Mucosa of gallbladder (tissue), 1 donor: ENCODE results near the gene CACUL1. TPM values are rescaled to one million over a fixed set of nuclear protein-coding genes. Genes with fewer than 3 reads are reported as not detected.
"Not testable (repeated sequence)": the region's sequence is repeated elsewhere in the genome, so short reads cannot be mapped to it uniquely, and the experiment has no call there.

ENCODE experiments used
- DNase-seq: peaks from one replicate; pipeline ENCODE4 v3.0.0-alpha.2; 2020; ENCODE audit warnings: low spot score
- total RNA-seq: library from RNA; stranded (reverse); gene quantifications from one replicate; pipeline ENCODE4 v1.2.1, GENCODE V29; 2021
- donor health status: DM: no; HTN: no; CAD: no.

Gene CACUL1
- total RNA-seq, 1 donor from 2014 or later: 33.1 TPM

DNA sequence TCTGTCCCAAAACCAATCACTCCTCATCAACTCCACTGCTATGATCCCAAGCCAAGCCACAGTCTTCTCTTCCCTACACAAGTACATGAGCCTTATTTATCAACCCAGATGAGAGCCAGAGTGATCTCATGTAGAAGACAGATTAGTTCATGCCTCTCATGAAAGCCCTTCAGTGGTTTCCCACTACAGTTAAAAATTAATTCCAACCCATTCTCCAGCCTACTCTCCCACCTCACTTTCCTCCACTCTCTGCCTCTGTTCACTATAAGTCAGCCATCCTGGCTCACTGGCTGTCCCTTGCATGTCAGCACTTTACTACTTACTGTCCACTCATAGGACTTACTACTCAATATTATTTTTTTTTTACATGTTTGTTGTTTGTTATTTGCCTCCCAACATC is 67.3 kb downstream of the CACUL1 start:
- no peak for DNase-seq

DNA sequence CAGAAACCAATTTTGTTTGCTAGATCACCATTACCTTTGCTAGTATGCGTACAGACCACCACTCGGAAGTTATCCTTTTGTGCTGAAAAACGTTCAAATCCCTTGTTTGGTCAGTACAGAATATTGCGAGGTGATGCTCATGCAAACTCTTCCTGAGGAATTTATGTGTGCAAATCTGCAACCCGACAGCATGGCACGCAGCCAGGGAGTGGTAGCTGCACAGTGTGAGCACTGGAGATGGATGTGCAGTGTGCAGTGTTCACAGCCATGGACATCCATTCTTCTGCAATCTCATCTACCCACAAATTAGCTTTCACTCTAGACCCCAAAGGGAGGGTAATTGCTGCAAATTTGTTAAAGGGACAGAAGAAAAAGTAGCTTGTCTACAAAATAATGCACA is 72.2 kb downstream of the CACUL1 start:
- DNase-seq: no peak

DNA sequence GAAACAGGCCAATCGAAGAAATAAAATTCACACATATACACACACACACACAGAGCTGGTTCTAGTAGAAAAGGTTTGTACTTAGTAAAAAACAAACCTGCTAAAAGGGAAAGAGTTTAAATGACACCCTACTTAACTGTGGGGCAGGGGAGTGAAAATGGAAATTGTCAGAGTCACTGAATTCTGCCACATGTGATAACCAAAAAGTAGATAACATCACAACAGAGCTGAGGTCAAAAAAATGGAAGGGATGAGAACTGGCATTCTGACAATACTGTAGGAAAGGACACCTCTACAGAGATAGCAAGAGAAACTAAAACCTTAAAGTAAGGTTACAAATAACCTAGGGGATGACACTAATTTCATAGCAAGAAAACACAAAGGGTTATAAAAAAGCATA is 74.6 kb downstream of the CACUL1 start:
- DNase-seq: no peak

DNA sequence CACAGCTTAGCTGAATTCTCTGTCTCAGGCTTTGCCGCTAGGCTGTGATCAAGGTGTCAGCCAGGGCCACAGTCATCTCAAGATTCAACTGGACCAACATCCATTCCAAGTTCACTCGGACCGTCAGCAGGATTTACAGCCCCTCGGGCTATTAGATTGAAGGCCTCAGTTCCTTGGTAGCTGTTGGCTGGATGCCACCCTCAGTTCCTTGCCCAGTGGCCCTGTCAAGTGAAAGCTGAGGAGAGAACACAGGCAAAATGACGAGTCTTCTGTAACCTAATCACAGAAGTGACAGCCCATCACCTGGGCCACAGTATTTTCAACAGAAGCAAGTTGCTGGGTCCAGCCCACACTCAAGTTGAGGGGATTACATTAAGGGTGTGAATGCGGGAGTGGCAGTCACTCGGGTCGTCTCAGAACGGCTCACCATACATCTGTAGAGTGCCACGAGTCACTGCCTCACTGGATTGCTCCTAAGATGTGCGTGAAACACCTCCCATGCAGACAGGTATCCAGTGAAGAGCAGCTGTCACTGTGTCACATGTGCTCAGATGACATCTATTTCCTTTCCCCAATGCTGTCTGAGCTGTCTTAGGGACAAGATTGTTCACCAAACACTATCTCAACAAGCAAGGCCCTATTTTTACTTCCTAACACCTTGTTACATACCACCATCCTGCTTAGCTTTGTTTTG is 80.4 kb downstream of the CACUL1 start:
- DNase-seq: no peak

DNA sequence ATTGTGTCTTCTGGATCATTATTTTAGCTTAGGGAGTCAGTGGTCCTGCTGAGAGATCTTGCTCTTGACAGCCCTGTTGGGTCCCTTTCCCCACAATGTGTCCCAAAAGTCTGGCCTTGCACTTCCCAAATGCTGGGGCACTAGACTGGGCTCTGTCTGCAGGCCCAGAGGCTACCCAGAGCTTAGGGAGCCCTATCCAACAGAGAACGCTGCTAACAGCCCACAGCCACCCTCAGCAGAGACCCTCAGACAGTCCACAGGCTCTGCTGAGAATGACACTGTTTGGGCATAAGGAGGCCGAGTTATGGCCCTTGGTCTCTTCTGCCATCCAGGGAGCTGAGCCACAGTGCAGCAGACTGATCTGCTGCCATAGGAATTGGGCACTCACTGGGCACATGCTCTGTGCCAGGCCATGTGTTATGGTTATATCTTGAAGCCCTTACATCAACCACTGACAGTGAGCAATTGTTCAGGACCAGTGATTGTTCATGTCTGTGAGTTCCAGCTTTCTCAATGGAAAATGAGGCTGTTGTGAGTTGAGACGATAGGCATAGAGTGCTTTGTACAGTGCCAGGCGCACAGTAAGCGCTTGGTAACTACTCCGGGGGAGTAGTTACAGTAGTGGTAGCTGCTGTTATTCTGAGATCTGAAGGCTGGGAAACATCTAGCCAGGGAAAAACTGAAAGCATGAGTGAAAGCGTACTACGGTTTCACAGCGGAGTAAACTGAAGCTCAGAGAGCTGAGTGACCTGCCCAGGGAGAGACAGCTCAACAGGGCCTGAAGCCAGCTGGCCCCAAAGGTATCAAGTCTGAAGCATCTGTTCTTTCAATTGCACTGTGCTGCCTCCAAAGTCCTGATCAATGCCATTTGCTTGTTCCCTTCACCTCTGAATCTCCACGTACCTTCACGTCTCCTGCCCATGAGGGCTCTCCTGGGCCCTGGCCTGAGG is 81.7 kb downstream of the CACUL1 start:
- no peak for DNase-seq

DNA sequence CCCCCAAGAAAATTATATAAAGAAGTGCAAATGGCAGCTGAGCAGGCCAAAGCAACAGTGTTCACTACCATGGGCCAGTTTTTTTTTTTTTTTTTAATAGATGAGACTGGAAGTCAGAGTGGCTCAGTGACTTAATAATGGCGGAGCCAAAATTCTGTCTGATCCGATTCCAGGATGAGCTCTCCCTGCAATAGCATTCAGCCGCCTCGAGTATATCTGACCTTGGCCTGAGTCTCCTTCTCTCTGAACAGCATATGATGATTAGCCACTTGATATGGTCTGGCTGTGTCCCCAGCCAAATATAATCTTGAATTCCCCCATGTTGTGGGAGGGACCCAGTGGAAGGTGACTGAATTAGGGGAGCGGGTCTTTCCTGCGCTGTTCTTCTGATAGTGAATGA is 82.6 kb downstream of the CACUL1 start:
- no peak for DNase-seq

DNA sequence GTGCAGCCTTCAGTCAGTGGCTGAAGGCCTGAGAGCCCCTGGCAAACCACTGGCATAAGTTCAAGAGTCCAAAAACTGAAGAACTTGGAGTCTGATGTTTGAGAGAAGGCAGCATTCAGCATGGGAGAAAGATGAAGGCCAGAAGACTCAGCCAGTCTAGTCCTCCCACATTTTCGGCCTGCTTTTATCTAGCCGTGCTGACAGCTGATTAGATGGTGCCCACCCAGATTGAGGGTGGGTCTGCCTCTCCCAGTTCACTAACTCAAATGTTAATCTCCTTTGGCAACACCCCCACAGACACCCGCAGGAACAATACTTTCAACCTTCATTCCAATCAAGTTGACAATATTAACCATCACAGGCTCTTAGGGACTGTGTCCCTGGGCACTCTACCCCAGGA is 83.5 kb downstream of the CACUL1 start:
- not testable (repeated sequence) for DNase-seq

DNA sequence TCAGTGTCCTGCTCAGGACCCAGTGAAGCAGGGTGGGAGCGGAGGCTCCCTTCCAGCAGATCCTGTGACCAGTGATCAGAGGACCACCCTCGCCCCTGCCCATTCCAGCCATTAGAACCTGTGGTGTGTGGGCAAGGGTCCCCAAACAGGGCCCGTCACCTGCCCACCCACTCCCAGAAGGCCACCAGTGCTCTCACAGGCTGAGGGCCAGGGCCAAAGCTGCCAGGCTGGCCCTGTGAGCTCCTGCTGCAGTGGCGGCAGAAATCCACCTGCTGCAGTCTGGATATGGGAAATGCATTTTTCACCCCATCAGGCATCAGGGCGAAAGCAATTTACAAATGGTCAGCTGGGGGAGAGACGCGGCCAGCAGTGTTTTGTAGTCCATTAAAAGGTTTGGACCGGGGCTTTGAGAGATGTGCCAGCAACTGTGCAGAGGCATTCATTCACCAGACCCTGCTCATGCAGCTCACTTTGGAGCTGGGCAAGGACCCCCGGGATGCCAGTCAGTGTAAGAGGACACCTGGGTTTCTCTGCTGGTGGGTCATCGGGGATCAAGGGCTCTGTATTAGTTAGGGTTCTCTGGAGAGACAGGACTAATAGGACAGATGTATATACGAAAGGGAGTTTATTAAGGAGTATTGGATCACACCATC is 84.2 kb downstream of the CACUL1 start:
- DNase-seq: no peak

DNA sequence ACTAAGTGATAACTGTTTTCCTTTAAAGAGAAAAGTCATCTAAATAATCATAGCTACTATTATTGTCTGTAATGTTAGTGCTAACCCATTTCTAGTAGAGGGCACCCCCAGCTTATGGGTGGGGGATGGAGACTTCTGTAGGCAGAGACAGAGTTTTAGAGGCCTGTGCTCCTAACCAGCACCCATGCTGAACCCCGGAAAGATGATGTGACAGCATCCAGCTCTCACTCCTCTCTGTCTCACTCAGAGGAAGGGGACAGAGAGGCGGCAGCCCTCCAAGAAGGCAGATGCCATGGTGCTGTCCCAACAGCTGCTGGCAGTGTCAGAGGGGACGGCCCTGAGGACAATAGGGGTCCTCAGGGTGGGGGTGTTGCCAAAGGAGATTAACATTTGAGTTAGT is 84.9 kb downstream of the CACUL1 start:
- no peak for DNase-seq

DNA sequence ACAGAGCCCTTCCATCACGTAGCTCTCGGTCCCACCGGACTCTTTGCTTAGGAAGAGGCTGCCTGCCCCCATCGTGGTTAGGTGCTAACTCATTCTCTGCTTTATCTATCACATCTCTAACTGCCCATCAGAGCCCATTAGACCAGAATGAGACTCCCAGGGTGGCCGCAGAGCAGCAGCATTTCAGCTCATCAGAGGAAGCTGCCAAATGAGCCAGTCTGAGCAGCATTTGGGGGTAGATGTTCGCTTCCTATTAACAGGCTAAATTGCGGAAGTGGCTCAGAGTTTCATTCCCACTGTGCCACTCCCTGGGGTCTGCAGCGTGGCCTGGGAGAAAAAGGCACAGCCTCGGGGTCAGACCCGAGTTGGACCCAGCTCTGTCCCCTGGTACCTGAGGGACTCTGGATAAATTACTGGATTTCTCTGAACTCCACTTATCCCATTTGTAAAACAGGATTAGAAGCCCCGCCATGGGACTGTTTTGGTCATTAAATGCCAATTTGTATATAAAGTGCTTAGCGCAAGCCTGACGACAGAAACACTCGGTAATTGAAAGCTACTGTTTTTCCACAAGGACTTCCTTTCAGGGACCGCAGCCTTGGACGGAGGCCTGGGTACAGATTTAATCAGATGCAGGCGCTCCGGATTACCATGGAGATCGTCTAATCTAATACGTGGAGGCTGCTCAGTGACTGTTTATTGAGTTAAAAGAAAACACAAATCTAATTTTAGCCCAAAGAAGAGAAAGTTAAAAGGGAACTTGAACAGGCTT is 85.6 kb downstream of the CACUL1 start:
- DNase-seq: peak; percentile 34

DNA sequence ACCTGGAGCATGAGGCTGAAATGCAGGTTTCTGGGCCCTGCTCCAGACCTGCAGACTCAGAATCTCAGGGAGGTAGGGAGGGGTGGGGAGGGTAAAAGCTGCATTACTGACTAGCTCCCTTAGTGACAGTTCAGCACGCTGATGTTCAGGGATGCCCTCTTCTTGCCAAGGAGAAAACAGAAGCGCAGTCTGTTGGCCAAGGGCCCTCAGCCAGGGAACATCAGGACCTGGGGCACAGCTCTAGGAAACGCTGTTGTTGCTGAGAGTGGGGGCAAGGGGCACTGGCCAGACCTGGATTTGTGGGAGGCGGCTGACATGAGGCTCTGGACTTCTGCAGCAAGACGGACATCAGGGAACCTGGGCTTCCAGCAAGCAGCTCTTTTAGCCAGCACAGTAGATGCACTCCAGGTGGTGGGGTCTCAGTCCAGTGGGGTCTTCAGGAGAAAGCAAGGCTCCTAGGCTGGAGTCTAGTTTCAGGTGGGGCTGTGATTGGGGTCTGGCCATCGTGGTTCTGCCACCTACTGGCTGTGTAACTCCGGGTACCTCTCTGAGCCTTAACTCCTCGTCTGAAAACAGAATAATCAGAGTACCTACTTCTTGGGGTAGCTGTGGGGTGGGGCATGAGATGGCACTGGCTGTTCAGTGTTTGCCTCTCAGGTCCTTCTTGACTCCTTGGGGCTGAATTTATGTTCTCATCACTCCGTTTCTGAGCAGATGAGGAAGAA is 86.4 kb downstream of the CACUL1 start:
- DNase-seq: no peak

DNA sequence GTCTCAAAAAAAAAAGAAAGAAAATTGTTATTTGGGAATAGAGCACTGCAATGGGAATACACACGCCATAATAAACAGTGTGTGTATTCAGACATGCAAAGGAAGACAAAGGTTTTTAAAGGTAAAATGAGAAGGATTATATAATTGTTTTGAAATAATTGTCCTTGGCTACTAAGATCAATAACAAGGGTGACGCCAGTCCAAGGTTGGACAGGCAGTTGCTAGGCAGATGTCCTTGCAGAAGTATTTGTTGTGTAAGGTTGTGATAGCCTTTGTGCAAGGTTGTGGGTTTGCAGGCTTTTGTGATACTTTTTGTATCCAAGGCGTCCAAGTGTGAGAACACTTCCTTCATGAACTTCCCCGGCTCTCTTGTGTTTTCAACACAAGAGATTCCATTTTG is 87.0 kb downstream of the CACUL1 start:
- DNase-seq: no peak

DNA sequence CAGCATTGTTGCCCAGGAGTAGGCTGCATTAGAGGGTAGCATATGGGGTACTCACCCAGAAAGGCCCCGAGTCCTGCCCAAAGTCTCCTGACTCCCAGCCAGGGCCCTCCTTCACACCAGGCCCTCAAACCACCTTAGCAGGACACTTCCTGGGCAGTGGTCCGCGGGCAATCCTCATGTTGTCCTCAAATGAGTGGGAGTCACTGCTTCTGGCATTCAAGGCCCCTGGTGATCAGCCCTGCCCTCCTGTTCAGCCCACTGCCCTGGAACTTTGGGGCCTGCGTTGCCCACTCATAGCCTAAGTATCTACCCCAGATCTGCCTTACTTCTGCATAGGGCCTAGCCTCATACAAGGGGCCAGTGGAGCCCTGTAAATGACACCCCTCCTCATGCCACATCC is 88.4 kb downstream of the CACUL1 start:
- DNase-seq: no peak

DNA sequence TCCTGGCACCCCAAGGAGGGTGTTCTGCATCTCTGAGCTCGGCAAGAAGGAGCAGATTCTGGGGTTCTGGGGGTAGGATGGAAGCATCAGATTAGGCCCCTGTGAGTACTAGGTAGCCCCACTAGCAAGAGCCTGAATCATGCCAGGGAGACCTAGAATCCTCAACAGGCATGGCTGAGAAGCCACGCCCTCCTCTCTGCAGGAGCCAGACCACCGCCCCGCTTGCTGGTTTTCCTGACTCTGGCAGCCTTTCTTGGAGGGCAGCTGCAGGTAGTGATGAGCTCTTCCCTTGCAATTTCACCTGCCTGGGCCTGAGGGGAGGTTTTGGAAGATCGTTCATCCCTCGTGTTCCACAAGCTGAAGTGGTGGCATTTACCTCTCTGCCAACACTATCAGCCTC is 90.4 kb downstream of the CACUL1 start:
- DNase-seq: no peak

DNA sequence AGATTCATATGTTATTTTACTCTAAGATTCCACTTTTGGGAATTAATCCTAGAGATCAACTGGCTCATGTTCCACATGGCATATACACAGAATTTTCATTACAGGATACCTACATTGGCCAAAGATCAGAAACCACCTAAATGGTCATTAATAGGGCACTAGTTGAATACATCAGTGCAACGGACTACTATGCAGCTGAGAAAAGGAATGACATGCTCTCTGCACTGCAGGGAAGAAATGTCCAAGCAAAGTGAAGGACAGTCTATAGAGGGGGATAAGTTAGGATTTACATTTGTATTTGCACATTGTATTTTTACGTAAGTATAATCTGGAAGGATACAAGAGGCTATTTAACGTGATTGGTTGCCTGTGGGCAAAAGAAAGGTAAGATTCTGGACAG is 91.6 kb downstream of the CACUL1 start:
- DNase-seq: no peak

DNA sequence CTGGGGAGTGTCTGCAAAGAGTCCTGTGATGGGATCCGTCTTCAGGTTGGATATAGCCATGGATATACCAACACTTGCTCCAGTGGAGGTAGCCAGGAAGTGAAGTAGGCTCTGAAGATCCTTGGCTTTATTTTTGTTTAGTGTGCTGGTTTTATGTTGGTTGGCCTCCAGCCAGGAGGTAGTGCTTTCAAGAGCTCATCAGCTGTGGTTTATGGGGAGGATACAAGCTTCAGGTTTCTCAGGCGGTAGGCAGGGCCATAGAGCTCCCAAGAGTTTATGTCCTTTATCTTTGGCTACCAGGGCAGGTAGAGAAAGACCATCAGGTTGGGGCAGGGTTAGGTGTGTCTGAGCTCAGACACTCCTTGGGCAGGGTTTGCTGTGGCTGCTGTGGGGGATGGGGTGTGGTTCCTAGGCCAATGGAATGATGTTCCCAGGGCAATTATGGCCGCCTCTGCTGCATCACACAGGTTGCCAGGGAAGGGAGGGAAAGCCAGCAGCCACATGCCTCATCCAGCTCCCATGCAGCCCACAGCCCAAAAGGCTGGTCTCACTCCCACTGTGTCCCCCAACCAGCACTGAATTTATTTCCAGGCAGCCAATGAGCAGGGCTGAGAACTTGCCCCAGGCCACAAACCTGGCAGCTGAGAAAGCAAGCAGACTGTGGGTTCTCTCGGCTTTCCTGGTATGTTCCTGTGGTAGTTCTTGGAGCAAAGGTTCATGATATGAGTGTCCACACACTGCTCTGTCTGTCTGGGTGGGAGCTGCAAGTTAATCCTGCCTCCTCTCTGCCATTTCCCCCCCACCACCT is 92.3 kb downstream of the CACUL1 start:
- DNase-seq: no peak

DNA sequence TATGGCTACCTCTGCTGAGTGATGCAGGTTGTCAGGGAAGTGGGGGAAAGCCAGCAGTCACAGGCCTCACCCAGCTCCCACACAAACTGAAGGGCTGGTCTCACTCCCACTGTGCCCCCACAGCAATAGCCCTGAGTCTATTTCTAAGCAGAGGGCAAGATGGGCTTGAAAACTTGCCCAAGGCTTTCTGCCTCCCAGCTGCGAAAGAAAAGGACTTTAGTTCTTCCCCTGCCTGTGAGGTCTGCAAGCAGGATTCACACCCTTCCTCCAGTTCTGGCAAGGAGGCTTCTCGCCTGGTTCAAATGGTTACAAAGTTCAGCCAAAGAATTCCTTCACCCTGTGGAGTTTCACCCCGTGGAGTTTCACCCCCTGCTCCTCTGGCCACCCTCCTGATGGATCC is 96.0 kb downstream of the CACUL1 start:
- no peak for DNase-seq

DNA sequence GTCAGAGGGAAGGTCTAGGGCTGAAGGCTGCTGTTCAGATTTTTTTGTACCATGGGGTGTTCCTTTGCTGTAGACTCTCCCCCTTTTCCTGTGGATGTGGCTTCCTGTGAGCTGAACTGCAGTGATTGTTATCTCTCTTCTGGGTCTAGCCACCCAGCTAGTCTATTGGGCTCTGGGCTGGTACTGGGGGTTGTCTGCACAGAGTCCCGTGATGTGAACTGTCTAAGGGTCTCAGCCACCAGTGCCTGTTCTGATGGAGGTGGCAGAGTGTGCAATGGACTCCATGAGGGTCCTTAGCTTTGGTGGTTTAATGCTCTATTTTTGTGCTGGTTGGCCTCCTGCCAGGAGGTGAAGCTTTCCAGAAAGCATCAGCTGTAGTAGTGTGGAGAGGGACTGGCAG is 96.6 kb downstream of the CACUL1 start:
- not testable (repeated sequence) for DNase-seq

DNA sequence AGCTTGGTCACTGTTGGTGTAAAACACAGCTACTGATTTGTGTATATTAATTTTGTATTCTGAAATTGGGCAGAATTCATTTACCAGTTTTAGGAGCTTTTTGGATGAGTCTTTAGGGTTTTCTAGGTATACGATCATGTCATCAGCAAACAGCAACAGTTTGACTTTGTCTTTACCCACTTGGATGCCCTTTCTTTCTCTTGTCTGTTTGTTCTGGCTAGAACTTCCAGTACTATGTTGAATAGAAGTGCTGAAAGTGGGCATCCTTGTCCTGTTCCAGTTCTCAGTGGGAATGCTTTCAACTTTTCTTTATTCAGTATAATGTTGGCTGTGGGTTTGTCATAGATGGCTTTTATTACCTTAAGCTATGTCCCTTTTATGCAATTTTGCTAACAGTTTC is 109.5 kb downstream of the CACUL1 start:
- not testable (repeated sequence) for DNase-seq

DNA sequence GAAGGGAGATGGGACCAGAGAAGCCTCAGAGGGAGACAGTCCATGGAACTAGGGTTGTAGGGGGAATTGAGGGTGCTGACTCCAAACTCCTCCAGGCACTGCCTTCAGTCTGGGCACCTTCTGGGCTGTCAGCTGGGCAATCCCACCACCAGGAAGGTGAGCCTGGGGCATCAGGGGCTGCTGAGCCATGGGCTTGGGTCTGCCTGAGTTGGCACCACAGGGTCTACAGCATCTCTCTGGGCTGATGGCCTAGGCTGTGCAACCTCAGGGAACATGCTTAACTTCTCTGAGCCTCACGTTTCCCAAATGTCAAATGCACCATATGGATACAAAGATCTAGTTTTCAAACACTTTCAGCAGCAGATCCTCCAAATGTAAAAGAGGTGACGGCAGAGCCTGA is 112.5 kb downstream of the CACUL1 start:
- DNase-seq: no peak
